Thyroid gland (tissue), 4 donors: Measurements from ENCODE around the gene PIEZO2. TPM values are rescaled to one million over a fixed set of nuclear protein-coding genes. Genes with fewer than 3 reads are reported as not detected.
"Not testable (repeated sequence)": the region's sequence is repeated elsewhere in the genome, so short reads cannot be mapped to it uniquely, and the experiment has no call there.

Experiments used
- DNase-seq, 2 donors: peaks; one replicate each; pipeline ENCODE4 v3.0.0-alpha.2; 2019
- H3K27ac ChIP-seq, 3 donors: fragments of 200-600 bp; sonication (generic); 1 replicate in 2 of 3; 2 replicates in 1 of 3; pipeline ENCODE4 v1.5.1; 2016 to 2019; ENCODE audit warnings: mild to moderate bottlenecking in 1 of 3, moderate library complexity in 1 of 3
- H3K27me3 ChIP-seq: fragments of 200-600 bp; sonication (generic); one replicate; pipeline ENCODE4 v1.5.1; 2019
- H3K36me3 ChIP-seq, 2 donors: fragments of 200-600 bp; sonication (generic); one replicate each; pipeline ENCODE4 v1.5.1; 2016 to 2019
- H3K4me1 ChIP-seq, 2 donors: fragments of 200-600 bp; sonication (generic); one replicate each; pipeline ENCODE4 v1.5.1; 2017 to 2019
- H3K4me3 ChIP-seq, 3 donors: fragments of 200-600 bp; sonication (generic); replicated peaks in 1 of 3; 1 replicate in 2 of 3; 2 replicates in 1 of 3; pipeline ENCODE4 v1.5.1; 2016; ENCODE audit warnings: mild to moderate bottlenecking in 1 of 3
- H3K9me3 ChIP-seq: fragments of 200-600 bp; sonication (generic); one replicate; pipeline ENCODE4 v1.5.1; 2017
- POLR2A ChIP-seq, 2 donors: fragments of 450-650 bp; IDR thresholded peaks; one replicate each; pipeline ENCODE4 v1.6.1; 2017; ENCODE audit warnings: antibody characterized with exemption in 2 of 2, mild to moderate bottlenecking in 2 of 2, moderate library complexity in 1 of 2
- WGBS, 2 donors: methylation state at CpG; one replicate each; pipeline ENCODE4 v1.1.5; 2017; 5-methylcytosine and 5-hydroxymethylcytosine counted together
- intact Hi-C: fragments of 100-400 bp; cut with DNase I; formaldehyde crosslinking; loops from one replicate; pipeline ENCODE4 v1.15.1; 2023
- total RNA-seq, 4 donors: library from RNA; depleted of rRNA; stranded (reverse); fragments of >200 nt; gene quantifications; one replicate each; pipeline ENCODE4 v1.2.3, GENCODE V29; 2016
- TF ChIP-seq, protein P1 (sequence below), 6 experiments: fragments of 200-600 bp in 3 of 6; fragments of 450-650 bp in 3 of 6; sonication (generic) in 3 of 6; IDR thresholded peaks; one replicate each; pipeline ENCODE4 v1.5.1; 2016 to 2019; ENCODE audit warnings: antibody characterized with exemption in 6 of 6, mild to moderate bottlenecking in 2 of 6, inconsistent platforms in 1 of 6, moderate library complexity in 1 of 6

Gene PIEZO2
- total RNA-seq, 4 donors from 2014 or later, result 5.0 to 13.8 (median 6.1) TPM

DNA sequence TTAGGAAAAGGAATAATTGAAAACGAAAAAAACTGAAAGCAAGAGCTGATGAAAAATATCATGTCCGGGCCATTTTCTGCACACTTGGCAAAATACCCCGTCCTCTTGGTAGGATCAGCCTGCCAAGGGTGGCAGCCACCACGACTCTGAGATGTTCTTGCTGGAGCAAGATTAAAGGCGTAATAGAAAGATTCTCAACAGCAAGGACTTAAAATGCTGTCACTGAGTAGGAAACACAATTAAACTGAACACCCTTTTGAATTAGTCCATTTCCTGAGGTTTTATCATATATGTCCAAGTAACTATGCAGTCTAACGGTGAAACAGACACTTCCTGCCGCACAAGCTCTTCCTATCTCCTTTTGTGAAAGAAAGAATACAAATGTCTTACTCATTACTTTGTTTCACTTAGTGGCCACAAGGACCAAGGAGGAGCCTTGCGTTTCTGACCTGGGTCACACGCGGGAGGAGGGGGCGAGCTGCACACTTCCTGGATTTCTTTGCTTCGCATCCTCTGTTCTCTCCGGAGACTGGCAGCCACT is 222.7 kb downstream of the PIEZO2 start:
- WGBS, 2 donors, result 59 to 68% methylated on average over 13 of the region's 13 CpGs
- no peaks in the 10 kb centered on the region for H3K27me3 ChIP-seq
- intact Hi-C loops, result no loop called here
- peak overlapping the region in 1 of 3 donors; percentile 48 for H3K27ac ChIP-seq
- no peaks in the 10 kb centered on the region for H3K4me1 ChIP-seq
- no peak overlapping the region for H3K4me3 ChIP-seq
- TF ChIP-seq, protein P1, sequence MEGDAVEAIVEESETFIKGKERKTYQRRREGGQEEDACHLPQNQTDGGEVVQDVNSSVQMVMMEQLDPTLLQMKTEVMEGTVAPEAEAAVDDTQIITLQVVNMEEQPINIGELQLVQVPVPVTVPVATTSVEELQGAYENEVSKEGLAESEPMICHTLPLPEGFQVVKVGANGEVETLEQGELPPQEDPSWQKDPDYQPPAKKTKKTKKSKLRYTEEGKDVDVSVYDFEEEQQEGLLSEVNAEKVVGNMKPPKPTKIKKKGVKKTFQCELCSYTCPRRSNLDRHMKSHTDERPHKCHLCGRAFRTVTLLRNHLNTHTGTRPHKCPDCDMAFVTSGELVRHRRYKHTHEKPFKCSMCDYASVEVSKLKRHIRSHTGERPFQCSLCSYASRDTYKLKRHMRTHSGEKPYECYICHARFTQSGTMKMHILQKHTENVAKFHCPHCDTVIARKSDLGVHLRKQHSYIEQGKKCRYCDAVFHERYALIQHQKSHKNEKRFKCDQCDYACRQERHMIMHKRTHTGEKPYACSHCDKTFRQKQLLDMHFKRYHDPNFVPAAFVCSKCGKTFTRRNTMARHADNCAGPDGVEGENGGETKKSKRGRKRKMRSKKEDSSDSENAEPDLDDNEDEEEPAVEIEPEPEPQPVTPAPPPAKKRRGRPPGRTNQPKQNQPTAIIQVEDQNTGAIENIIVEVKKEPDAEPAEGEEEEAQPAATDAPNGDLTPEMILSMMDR (IDR thresholded peaks at IDR 0.05), result no peak
- no peak for TF ChIP-seq POLR2A (IDR thresholded peaks at IDR 0.05)
- H3K9me3 ChIP-seq, result no peaks in the 10 kb centered on the region
- no peaks in the 10 kb centered on the region for H3K36me3 ChIP-seq
- no peak for DNase-seq

DNA sequence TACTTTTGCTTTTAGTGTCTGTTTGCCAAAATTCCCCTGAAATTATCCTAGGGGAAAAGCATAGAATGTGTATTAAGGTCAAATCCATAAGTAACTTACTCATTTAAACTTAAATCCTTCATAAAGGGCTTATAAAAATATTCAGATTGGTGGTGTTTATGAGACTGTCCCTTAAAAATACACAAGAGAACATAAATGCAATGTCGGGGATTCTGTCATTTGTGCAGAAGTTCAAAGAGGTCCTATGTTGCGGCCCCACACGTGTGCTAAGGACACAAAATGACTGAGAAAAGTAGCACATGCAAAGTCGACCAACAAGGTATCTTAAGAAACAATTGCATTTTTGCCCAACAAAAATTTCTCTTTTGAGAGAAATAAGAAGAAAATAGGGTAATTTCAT is 225.1 kb downstream of the PIEZO2 start:
- 91 to 92% methylated on average over 4 of the region's 4 CpGs for WGBS, 2 donors
- TF ChIP-seq POLR2A (IDR thresholded peaks at IDR 0.05), result no peak
- TF ChIP-seq, protein P1 (IDR thresholded peaks at IDR 0.05), result no peak
- no peak overlapping the region for H3K4me3 ChIP-seq

DNA sequence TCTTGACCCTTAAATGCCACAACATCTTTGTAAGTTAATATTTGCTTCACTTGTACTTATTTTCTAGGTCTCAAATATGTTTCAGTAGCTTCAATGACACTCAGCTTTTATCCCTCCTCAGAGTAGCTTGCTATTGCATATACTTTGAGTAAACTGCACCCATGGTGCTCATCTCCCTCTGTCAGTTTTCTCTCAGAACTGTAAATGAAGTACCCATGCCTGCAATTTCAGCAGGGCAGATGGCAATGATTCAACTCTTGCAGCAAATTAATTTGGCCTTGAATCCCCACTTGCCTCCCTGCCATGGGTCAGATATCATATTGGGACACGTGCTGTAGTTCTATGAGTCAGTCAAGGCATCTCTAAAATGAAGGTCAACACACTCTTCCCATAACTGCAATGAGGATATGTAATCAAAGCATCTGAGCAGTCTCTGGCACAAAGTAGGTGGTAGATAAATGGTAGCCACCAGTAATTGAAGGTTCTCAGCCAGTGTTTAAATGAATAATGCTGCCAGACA is 225.8 kb downstream of the PIEZO2 start:
- intact Hi-C loops, result no loop called here
- no peaks in the 10 kb centered on the region for H3K9me3 ChIP-seq
- DNase-seq, result no peak

More for the DNA sequence above, 225.1 kb downstream of the PIEZO2 start:
- Histone ChIP-seq H3K9me3 (no peaks in the 10 kb centered on the region), H3K27ac (no peak overlapping the region), H3K4me1 (no peaks in the 10 kb centered on the region), H3K36me3 (no peaks in the 10 kb centered on the region), H3K27me3 (no peaks in the 10 kb centered on the region)
- intact Hi-C loops, result no loop called here
- no peak for DNase-seq

DNA sequence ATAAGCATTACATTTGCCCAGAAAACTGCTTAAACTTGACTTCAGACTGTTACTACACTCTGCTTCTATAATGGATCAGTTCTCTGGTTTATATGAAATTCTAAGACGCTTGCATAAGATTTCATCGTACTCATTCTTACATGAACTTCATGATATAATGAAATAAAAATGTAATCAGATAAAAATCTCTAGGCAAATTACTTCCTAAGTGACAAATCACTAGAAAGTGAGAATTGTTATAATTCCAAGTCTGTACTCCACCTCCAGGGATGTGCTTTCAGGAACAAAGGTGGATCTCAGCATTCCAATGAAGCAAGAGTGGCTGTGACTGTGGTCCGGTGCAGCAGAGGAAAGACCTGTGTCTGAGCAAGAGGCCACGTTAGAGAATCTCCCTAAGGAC is 226.2 kb downstream of the PIEZO2 start:
- no peaks in the 10 kb centered on the region for H3K4me1 ChIP-seq
- no peaks in the 10 kb centered on the region for H3K27me3 ChIP-seq
- no peak for TF ChIP-seq POLR2A (IDR thresholded peaks at IDR 0.05)
- TF ChIP-seq, protein P1 (IDR thresholded peaks at IDR 0.05), result no peak
- no peak overlapping the region for H3K27ac ChIP-seq
- intact Hi-C loops, result no loop called here
- H3K4me3 ChIP-seq, result no peak overlapping the region
- DNase-seq, result no peak
- no peaks in the 10 kb centered on the region for H3K9me3 ChIP-seq
- no peaks in the 10 kb centered on the region for H3K36me3 ChIP-seq
- WGBS, 2 donors, result 64 to 74% methylated on average over 4 of the region's 4 CpGs

More for the DNA sequence above, 225.8 kb downstream of the PIEZO2 start:
- H3K4me3 ChIP-seq, result no peak overlapping the region
- 95 to 100% methylated on average over 1 of the region's 1 CpG for WGBS, 2 donors
- H3K4me1 ChIP-seq, result no peaks in the 10 kb centered on the region
- H3K36me3 ChIP-seq, result no peaks in the 10 kb centered on the region
- TF ChIP-seq, protein P1 (IDR thresholded peaks at IDR 0.05), result no peak
- TF ChIP-seq POLR2A (IDR thresholded peaks at IDR 0.05), result no peak
- no peak overlapping the region for H3K27ac ChIP-seq
- no peaks in the 10 kb centered on the region for H3K27me3 ChIP-seq

DNA sequence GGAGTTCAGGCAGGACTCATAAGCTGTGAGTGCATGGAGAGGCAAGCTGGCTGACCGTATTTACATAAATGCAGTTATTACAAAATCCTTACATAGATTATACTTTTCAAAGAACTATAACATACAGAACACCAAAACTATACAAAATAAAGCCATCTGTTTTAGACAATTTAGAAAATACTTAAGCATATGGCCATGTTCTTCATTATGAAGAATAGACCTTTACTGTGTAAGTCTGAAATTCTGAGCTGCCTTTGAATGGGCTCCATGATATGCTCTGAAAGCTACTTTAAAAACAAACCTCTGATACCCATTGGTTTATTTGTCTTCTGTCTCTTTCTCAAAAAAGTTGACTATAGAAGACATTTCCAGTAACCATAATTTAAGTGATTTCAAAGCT is 226.7 kb downstream of the PIEZO2 start:
- H3K4me1 ChIP-seq, H3K27me3 ChIP-seq, H3K4me3 ChIP-seq, H3K36me3 ChIP-seq, H3K27ac ChIP-seq, intact Hi-C loops, H3K9me3 ChIP-seq, DNase-seq: not testable (repeated sequence)
- 93 to 100% methylated on average over 1 of the region's 1 CpG for WGBS, 2 donors

DNA sequence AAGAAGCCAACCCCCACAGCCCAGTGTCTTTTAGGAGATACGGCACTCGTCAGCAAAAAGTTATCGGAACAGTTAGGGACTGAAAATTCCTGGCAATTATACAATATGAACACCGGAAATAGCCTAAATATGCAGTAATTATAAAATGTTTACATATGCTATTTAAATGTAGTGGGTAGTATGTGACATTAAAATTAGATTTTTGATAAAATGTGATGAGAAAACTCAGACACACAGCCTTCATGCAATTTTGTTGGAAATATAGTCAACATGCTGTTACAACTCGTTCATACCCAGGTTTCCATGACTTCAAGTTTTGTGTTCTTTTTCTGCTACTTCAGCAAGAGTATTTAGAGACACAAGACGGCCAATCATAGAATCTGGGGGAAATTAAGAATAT is 229.1 kb downstream of the PIEZO2 start:
- H3K27ac ChIP-seq, H3K9me3 ChIP-seq, H3K27me3 ChIP-seq, H3K4me1 ChIP-seq, H3K36me3 ChIP-seq, intact Hi-C loops, DNase-seq, H3K4me3 ChIP-seq: not testable (repeated sequence)
- 69 to 73% methylated on average over 6 of the region's 6 CpGs for WGBS, 2 donors
